ENCODE measurements around the gene PRF1.

Gene PRF1

GRCh38 chr10:70615784-70616522 lies 13.4 kb upstream of the PRF1 start:
- TF ChIP-seq EP300 (IDR thresholded peaks at IDR 0.05; ENCODE audit: borderline replicate concordance) = no peak
- TF ChIP-seq YY1 (IDR thresholded peaks at IDR 0.05; ENCODE audit: low read depth) = no peak
- no peak for TF ChIP-seq TCF12 (IDR thresholded peaks at IDR 0.05; ENCODE audit: low read depth)
- TF ChIP-seq EGR1 (IDR thresholded peaks at IDR 0.05) = no peak
- TF ChIP-seq TAF1 (IDR thresholded peaks at IDR 0.05; ENCODE audit: low read depth) = no peak
- TF ChIP-seq FOXM1 (IDR thresholded peaks at IDR 0.05; ENCODE audit: borderline replicate concordance, low read depth) = no peak
- TF ChIP-seq, protein P1, sequence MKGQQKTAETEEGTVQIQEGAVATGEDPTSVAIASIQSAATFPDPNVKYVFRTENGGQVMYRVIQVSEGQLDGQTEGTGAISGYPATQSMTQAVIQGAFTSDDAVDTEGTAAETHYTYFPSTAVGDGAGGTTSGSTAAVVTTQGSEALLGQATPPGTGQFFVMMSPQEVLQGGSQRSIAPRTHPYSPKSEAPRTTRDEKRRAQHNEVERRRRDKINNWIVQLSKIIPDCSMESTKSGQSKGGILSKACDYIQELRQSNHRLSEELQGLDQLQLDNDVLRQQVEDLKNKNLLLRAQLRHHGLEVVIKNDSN (IDR thresholded peaks at IDR 0.05) = no peak
- TF ChIP-seq CREB1 (IDR thresholded peaks at IDR 0.05; ENCODE audit: low read depth) = no peak
- TF ChIP-seq TEAD4 (IDR thresholded peaks at IDR 0.05) = no peak
- no peak for TF ChIP-seq NFIC (IDR thresholded peaks at IDR 0.05)
- no peak for TF ChIP-seq ZBTB7A (IDR thresholded peaks at IDR 0.05; ENCODE audit: low read depth)

DNA sequence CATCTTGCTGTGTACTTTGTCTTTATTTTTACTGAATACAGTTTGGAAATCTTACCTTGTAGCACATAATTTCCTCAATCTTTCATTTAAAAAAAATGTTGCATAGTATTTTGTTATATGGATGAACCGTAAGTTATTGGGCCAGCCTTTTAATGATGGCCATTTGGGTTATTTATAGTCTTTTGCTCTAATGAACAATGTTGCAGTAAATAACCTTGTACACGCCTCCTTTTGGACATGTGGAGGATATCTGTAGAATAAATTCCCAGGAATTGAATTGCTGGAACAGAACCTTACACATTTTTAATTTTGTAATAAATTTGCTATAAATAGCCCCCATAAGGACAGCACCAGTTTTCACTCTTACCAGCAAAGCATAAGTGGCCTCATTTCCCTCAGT lies 12.7 kb upstream of the PRF1 start:
- TF ChIP-seq NFIC (IDR thresholded peaks at IDR 0.05) (no peak), YY1 (IDR thresholded peaks at IDR 0.05; ENCODE audit: low read depth) (no peak), CREB1 (IDR thresholded peaks at IDR 0.05; ENCODE audit: low read depth) (no peak)
- TF ChIP-seq, protein P2, sequence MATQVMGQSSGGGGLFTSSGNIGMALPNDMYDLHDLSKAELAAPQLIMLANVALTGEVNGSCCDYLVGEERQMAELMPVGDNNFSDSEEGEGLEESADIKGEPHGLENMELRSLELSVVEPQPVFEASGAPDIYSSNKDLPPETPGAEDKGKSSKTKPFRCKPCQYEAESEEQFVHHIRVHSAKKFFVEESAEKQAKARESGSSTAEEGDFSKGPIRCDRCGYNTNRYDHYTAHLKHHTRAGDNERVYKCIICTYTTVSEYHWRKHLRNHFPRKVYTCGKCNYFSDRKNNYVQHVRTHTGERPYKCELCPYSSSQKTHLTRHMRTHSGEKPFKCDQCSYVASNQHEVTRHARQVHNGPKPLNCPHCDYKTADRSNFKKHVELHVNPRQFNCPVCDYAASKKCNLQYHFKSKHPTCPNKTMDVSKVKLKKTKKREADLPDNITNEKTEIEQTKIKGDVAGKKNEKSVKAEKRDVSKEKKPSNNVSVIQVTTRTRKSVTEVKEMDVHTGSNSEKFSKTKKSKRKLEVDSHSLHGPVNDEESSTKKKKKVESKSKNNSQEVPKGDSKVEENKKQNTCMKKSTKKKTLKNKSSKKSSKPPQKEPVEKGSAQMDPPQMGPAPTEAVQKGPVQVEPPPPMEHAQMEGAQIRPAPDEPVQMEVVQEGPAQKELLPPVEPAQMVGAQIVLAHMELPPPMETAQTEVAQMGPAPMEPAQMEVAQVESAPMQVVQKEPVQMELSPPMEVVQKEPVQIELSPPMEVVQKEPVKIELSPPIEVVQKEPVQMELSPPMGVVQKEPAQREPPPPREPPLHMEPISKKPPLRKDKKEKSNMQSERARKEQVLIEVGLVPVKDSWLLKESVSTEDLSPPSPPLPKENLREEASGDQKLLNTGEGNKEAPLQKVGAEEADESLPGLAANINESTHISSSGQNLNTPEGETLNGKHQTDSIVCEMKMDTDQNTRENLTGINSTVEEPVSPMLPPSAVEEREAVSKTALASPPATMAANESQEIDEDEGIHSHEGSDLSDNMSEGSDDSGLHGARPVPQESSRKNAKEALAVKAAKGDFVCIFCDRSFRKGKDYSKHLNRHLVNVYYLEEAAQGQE (IDR thresholded peaks at IDR 0.05; ENCODE audit: low read depth) = no peak

DNA sequence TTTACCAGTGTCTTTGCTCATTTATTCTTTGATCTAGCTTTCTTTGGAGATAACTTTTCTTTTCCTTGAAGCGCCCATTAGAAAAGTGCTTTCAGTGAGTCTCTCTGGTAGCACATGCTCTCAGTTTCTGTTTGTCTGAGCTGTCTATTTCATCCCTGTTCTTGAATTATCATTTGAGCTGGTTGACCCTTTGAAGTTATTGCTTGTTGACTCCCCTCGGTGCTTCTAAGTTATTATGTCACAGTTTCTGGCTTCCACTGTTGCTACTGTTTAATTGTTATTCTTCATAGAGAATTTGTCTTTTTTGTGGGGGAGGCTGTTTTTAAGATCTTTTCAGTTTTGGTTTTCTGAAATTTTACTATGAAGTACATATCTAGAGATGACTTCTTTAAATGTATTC lies 11.4 kb upstream of the PRF1 start:
- TF ChIP-seq YY1 (IDR thresholded peaks at IDR 0.05; ENCODE audit: low read depth) (no peak), TAF1 (IDR thresholded peaks at IDR 0.05; ENCODE audit: low read depth) (no peak), ZBTB7A (IDR thresholded peaks at IDR 0.05; ENCODE audit: low read depth) (no peak), TCF12 (IDR thresholded peaks at IDR 0.05; ENCODE audit: low read depth) (no peak), NFIC (IDR thresholded peaks at IDR 0.05) (no peak), CREB1 (IDR thresholded peaks at IDR 0.05; ENCODE audit: low read depth) (no peak), MAX (IDR thresholded peaks at IDR 0.05) (no peak)

DNA sequence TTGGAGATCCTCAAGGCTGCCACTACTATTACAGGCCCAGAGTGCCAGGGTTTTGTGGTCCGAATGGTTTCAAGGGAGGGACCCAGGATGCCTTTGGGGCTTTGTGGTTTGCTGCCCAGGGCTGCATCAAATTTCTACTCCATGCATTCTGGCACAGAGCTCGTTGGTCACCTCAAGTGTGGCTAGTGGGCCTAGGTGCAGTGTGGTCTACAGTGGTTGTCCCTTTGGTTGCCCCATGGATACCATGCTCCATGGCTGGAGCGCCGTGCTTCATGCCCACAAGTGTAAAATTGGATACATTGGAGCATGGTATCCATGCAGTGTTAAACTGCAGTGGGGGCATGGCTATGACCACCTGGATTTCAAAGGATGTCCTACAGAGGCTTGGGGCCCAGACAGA lies 5.4 kb upstream of the PRF1 start:
- TF ChIP-seq MAX (IDR thresholded peaks at IDR 0.05) (no peak), NFIC (IDR thresholded peaks at IDR 0.05) (no peak), EP300 (IDR thresholded peaks at IDR 0.05; ENCODE audit: borderline replicate concordance) (no peak), TCF12 (IDR thresholded peaks at IDR 0.05; ENCODE audit: low read depth) (no peak), TAF1 (IDR thresholded peaks at IDR 0.05; ENCODE audit: low read depth) (no peak), YY1 (IDR thresholded peaks at IDR 0.05; ENCODE audit: low read depth) (no peak), CEBPB (IDR thresholded peaks at IDR 0.05) (no peak), FOXM1 (IDR thresholded peaks at IDR 0.05; ENCODE audit: borderline replicate concordance, low read depth) (no peak), ZBTB7A (IDR thresholded peaks at IDR 0.05; ENCODE audit: low read depth) (no peak), CREB1 (IDR thresholded peaks at IDR 0.05; ENCODE audit: low read depth) (no peak), RAD21 (IDR thresholded peaks at IDR 0.05; ENCODE audit: low read depth) (no peak)
- TF ChIP-seq, protein P2 (IDR thresholded peaks at IDR 0.05; ENCODE audit: low read depth) = no peak
- TF ChIP-seq, protein P1 (IDR thresholded peaks at IDR 0.05) = no peak

DNA sequence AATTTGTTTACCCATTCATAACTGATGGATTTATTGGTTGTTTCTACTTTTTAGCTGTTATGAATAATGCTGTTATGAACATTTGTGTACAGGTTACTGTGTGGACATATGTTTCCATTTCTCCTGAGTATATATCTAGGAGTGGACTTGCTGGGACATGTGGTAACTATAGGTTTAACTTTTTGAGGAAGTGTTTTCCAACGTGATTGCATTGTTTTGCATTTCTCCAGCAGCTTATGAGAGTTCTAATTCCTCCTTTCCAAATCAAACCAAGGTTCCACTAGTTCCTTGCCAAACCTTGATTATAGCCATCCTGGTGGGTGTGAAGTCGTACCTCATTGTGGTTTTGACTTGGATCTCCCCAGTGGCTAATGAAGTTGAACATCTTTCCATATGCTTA lies 2.6 kb upstream of the PRF1 start:
- TF ChIP-seq CREB1 (IDR thresholded peaks at IDR 0.05; ENCODE audit: low read depth) (no peak), FOXM1 (IDR thresholded peaks at IDR 0.05; ENCODE audit: borderline replicate concordance, low read depth) (no peak), TAF1 (IDR thresholded peaks at IDR 0.05; ENCODE audit: low read depth) (no peak), TEAD4 (IDR thresholded peaks at IDR 0.05) (no peak), YY1 (IDR thresholded peaks at IDR 0.05; ENCODE audit: low read depth) (no peak), NFIC (IDR thresholded peaks at IDR 0.05) (no peak), EP300 (IDR thresholded peaks at IDR 0.05; ENCODE audit: borderline replicate concordance) (no peak), TCF12 (IDR thresholded peaks at IDR 0.05; ENCODE audit: low read depth) (no peak), ZBTB7A (IDR thresholded peaks at IDR 0.05; ENCODE audit: low read depth) (no peak), RAD21 (IDR thresholded peaks at IDR 0.05; ENCODE audit: low read depth) (no peak), EGR1 (IDR thresholded peaks at IDR 0.05) (no peak), CEBPB (IDR thresholded peaks at IDR 0.05) (no peak), MAX (IDR thresholded peaks at IDR 0.05) (no peak)
- TF ChIP-seq, protein P2 (IDR thresholded peaks at IDR 0.05; ENCODE audit: low read depth) = no peak
- TF ChIP-seq, protein P1 (IDR thresholded peaks at IDR 0.05) = no peak
